HG02571 (cell line): ENCODE results near the gene PARP8.

Experiments used
- ATAC-seq: cut with Tn5 transposase; IDR thresholded peaks from one replicate; pipeline ENCODE4 v1.9.1; 2021; ENCODE audit warnings: mild to moderate bottlenecking, moderate library complexity; ENCODE audit not compliant: unreplicated experiment

The PARP8 gene

DNA sequence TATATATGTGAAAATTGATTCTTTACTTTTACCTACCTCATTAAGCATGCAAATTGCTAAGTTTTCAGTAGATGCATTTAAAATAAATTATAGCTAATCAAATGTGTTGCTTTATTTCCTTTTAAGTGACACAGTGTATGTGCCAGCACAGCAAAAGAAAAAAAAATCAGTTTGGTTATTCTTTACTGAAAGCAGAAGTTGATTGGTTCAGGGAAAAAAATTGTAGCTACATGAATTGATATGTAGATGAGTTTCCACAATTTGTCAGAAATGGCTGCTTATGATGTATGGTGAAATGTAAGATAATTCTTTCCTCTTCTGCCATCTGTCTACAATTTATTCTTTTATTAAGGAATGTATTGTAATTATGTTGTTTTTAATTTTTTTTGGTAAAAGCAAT lies 57.8 kb downstream of the PARP8 start:
- ATAC-seq: no peak

DNA sequence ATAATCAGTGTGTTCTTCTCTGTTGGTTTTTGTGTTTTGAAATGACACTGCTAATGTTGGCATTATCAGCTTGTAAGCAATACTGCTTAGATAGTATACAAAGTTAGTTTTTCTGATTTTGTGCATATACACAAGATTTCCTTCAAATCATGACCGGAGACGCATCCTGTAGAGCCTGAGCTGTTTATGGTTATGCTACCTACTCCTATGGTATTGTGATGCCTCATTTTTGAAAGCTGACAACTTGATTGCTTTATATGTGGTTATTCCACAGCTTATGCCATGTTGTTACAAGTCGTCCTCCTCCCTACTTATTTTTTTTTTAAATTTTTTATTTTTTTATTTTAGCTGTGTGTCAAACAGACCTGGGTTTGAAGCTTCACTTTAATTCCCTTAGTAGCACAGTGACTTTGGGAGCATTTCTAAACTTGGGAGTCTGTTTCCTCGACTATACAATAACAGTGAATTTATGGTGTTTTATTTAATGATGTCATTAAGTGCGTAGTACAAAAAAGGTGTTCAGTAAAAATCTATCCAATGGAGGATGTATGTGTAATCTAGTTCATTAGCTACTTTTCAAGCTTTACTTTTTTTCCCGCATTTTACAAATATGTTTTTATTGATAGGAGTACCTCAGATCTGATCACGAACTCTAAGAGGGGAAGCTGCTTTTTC lies 59.5 kb downstream of the PARP8 start:
- ATAC-seq: no peak

DNA sequence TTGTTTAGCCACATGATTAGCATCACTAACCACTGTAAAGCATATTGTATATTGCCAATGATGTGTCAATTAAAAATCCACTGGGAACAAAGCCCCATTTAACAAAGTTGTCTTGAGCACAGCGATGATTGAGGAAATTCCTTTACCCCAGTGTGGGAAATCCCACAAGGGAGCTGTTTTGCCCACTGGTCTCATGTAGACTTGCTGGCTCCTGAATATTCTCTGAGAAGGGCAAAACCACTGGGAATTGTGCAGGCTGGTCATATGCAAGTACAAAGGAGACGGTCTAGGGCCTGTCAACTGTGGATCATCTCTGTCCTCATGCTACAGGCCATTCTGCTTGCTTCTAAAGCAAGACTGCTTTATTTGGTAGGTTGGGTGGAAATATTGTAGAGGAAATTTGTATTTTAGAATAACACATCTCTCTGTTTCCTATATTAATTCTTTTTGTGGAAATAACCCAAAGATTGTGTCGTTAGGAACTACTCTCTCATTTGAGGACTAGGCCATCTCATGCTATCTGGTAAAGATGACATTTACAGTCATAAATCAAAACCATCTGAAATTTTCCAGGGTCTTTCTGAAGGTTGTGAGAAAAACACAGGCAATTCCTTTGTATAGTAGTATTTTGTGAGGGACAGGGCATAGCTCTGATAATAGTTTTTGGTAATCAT lies 60.2 kb downstream of the PARP8 start:
- ATAC-seq: no peak

DNA sequence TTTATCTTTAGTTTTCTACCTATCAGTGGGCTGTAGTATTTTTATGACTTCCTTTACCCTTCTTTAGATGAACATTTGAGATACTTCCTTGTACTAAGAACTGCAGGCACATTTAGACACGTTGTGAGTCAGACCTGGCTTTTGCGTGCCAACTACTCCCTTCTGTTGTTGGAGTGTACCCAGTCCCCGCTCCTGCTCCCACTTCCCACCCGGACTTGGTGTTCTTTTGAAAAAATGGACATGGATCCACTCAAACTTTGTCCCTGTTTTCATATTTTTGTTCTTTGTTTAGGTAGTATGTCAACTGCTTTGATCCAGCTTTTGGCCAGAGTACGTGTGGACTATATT lies 60.7 kb downstream of the PARP8 start:
- no peak for ATAC-seq

DNA sequence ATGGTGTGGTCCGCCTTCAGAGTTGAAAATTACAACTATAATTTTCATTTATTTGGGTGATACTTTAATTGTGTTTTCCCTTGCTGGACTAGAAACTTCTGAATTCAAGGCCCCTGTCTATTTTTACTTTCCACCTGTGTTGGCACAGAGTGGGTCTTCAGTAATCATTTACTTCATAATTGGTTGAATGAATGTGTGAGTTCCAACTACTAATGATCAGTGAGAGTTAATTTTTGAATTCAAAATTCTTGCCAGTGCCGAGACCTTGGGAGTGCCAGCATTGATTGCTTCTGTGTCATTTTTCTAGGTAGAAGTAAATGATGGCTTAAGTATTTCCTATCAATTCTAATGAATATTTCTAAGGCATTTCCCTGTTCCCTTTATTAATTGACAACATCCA lies 61.4 kb downstream of the PARP8 start:
- no peak for ATAC-seq

DNA sequence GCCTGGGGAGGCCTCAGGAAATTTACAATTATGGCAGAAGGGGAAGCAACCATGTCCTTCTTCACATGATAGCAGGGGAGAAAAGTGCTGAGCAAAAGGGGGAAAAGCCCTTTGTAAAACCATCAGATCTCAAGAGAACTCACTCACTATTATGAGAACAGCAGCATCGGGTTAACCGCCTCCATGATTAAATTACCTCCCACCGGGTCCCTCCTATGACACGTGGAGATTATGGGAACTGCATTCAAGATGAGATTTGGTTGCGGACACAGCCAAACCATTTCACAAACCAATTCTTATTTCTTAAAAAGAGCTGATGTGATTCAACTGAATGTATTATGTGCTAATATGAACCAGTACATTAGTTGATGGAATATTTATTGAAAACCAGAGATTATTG lies 63.9 kb downstream of the PARP8 start:
- ATAC-seq: no peak

DNA sequence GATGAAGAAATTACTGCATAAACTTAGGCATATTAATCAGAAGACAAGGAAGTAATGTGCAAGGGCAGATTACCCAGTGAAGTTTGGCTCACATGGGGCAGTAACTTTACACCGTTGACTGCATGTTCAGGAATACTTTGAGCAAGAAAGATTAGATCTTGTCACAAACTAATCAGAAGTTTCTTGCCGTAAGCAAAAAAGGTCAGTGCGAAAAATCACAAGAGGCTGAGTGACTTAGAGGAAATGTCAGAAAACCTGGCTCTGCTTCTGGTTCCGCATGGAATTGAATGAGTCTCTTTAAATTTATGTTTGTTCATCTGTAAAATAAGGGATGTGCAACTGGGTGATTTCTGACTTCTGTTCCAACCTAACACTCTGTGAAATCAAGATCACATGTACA lies 64.4 kb downstream of the PARP8 start:
- no peak for ATAC-seq

DNA sequence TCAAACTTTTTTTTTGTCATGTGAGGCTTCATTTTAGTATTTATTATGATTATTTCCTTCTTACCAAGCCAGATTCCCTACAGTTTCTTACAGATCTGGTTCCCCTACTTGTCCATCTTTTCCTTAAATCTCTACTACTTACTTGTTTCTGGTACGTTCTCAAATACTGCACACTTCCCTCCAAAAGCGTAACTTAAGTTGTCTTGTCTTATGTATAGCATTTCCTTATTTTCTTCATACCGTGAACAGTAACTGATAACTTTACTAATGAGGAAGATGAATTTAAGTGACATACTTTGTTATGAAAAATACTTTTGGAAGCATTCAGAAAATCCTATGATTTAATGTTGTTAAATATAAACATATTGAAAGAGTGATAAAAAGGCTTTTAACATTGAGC lies 67.3 kb downstream of the PARP8 start:
- ATAC-seq: no peak

DNA sequence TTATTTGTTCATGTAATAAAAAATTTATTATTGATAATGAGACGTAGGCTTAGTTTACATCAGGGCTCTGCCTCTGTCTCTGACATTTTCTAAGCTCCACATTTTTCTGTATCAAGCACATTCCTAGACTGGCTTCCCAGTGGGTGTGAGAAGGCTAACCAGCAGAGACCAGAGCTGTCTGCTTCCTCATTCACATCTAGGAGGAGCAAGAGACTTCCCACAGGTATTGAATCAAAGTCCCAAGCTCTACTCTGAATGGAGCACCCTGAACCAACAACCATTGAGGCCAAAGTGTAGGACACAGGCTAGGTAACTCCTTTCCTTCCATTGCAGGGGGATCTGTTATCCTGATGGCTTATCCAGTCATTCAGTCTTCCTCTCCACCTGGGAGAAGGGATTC lies 72.4 kb downstream of the PARP8 start:
- no peak for ATAC-seq

DNA sequence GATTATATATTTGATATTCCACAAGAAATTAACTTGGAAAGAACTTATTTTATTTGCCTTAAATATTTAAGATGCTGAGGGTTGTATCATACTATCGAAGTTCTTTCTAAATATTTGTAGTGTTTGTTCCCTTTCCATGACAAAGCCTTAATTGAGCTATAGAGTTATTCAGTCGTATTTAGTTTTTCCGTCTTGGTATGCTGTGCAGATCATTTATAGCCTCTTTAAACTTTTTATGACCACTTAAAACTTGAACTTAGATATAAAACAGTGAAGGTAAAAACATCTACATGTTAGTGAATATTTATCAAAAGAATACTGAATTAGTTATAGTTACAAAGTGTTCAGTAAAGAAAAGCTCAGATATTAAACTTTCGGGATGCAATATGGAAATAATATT lies 74.4 kb downstream of the PARP8 start:
- no peak for ATAC-seq

DNA sequence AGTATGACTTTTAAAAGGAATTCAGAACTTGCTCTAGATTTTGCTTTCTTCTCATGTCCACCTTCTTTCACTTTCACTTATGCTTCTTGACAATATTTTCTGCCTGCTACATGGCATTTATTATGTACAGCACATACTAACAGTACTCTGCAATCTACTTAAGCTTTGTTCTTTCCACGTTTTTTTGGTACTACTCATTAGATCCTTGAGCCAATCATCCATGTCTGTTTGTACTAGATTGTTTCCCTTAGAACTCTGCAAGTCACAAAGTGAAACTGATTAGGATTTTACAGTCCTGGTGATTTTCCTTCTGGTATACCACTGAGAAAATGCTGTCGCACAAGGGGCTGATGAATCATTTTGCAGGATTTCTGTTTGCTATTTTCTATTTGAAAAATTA lies 78.3 kb downstream of the PARP8 start:
- peak; percentile 81 for ATAC-seq

DNA sequence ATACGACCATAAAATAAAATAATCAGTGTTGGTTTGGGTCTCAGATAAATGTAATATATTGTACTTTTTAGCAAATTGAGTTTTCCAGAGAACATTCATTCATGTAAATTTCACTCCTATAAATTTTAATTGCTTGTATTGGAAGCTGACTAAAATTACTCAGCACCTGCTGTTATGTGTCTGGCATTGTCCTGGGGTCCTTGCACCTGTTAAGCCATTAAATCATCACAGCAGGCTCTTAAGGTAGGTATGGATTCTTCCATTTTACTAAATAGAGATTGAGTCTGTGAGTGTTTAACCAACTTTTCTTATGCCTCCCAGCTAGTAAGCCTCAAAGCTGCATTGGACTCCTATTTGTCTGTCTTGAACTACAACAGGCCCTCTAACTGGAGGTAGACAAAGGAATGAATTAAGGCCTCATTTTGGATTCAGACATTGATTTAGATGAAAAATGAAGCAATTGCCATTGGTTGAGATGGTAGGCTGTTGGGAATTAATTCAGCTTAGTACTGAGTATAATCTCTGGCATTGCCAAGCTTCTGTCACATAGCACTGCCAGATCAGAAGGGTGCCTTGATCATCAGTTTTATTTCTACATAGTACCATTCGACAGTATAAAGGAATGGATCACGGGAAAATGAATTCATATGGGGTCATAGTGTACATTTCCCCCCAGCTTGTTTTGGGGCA lies 78.9 kb downstream of the PARP8 start:
- ATAC-seq: no peak

DNA sequence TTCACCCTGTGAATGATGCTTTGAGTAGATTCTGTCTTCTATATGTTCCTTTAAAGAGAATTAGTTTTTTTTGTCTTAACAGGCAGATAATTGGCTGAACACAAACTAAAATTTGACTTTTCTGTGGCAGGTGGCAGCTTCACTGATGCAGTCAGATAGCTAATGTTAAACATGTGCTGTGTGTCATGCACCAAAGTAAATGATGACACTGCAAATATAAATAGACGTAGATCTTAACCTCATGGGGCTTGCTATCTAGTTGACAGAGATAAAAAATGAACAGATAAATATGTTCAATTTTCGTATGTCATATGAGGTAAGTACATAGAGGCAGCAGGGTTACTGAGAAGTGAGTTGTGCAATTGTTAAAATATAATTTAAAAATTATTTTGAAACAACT lies 82.7 kb downstream of the PARP8 start:
- ATAC-seq: no peak

DNA sequence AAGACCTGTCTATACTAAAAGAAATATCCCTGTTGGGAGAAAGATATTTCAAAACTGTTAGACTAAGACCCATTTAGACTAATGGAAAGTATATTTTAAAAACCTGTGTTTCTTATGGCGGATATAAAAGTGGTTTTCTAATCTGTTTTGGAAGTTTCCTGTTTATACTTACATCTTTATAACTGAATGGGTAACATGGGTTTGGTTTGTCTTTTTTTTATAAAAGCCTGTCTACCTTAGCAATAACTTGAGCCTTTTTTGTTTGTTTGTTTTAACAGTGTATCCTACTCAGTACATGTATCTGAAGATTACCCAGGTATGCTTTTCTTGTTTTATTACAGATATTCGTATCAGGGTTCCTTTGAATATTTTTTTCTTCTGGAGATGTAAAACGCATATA lies 83.4 kb downstream of the PARP8 start:
- ATAC-seq: no peak

DNA sequence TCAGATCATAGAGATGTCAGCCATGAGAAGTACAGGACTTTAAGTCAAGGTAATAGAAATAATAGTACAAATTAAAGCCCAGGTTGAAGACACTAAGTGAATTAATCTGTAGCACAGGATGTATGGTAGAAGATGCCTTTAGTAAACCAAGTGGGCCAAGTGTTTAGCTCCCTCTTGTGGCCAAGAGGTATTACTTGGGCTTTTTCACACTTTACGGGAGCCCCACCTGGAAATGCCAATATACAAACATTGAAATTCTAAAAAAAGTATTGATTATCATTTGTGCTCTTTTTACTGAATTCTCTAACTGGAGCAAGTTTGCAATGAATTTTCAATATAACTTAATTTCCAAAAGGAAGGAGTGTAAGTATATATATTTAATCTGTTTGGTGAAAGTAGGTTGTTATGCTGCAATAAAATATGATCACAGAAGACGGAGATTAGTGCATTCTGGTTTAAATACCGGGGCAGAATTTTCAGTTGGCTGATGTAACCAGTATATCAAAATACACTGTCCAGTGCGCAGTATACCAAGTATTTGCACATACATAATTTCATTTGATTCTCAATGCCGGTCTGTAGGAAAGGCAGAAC lies 84.7 kb downstream of the PARP8 start:
- peak; percentile 98 for ATAC-seq

DNA sequence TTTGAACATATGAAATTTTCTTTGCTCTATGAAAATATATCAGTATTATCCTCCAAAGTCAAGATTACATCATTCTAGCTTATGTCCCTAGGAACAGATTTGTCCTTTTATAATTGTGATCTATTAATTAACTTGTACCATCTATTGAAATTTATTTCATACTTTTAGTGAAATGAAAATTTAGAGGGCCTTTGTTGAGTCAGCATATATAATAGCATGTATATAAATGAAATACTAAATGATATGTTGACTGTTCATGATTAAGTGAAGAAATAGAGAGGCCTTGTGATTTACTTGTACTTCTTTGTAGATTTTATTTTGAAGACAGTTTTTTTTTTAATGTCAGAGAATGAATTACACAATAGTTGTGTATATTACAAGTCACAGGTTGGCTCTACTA lies 86.4 kb downstream of the PARP8 start:
- no peak for ATAC-seq

DNA sequence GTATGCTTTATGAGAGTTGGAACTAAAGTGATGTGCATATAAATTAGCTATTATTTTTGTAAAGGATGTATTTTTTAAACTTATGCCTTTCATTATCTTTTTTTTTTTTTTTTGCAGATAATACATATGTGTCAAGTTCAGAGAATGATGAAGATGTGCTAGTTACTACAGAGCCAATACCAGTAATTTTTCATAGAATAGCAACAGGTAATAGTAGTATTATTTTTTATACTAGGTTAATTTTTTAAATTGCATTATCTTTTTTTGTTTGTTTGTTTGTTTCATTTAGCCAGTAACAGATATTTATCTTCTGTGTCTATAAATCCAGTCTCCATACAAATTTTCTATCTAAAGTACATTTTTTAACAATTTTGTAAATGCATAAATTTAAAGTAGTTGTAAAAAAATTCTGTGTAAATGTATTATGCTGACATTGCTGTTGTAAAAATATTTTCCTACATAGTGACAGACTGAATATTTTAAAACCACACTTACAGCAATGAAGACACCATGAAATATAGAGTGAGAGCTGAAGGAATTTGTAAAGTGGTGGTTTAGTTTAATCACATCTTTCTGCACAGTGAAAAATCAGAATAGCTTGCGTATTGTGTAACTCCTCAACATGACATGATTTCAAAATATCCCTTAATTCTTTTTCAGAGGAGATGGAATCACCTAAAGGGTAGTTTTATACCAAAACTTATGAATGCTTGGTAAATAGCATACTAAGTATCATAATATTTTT lies 93.3 kb downstream of the PARP8 start:
- ATAC-seq: no peak

DNA sequence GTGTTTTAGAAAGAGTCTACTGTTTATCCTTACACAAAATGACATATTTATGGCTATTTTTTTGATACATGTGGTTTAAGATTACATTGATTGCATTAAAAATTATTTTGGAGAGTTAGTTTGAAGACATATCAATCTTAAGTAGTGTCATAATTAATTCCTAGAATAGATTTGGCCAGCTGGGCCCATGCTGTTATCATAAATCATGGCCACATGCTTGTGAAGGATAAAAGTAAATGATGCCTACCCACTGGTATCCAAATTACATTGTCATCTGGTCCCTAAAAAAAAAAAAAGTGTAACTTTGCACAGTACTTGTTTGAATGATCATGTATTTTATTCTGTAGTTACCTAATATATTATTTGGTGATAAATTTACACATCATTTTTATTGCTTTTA lies 96.9 kb downstream of the PARP8 start:
- no peak for ATAC-seq

DNA sequence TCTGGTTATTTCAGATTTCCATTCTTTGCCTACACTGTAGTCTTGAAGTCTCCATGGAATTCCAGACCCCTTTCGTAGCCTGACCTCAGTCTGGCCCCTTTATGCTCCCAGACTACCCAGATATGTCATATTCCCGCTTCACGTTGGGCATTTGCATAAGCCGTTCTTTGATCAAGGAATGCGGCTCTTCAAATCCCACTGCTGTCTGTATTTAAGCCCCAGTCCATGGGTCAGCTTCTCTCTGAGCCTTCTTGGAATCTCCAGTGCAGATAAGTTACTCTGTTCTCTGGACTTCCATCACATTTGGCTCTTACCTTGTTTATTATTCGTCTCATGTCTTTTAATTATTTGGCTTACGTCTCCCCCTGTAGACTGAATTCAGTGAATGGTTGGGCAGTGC lies 97.4 kb downstream of the PARP8 start:
- ATAC-seq: no peak

DNA sequence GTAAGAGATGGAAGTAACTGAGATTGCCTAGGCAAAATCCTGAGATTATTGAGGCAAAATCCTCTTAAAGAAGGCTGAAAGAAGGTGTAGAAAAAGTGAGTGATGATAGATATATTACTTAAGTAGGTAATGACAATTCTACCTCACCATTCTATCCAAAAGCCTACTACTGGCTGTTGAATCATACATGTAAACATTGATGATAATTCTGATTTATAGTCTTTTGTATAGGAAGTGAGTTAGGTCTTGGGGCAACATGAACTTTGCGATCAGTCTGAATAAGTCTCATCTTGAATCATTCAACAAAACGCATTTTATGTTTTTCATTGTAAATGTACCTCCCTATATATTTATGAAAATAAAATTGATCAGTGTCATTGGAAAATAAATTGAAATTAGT lies 99.6 kb downstream of the PARP8 start:
- no peak for ATAC-seq

DNA sequence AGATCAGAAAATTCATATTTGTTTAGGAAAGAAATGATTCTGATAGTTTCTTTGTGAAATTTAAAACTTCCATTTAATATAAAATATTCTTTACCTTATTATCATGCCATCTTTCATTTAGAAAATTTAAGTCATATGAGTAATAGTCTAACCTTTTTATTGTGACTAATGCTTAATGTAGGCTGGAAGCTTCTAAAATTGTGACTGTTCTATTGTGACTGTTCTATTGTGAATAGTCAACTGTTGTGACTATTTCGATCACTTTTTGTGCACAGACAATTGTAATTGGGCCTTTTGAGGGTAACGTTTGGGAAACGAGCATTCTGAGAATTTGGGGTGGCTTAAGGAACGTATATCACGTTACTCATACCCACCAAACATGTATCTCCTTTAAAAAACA lies 100.0 kb downstream of the PARP8 start:
- ATAC-seq: no peak
